Panc1 (cell line): ENCODE measurements around the gene CDKAL1. TPM values are rescaled to one million over a fixed set of nuclear protein-coding genes. Genes with fewer than 3 reads are reported as not detected.
"Not testable (repeated sequence)": the region's sequence is repeated elsewhere in the genome, so short reads cannot be mapped to it uniquely, and the experiment has no call there.

Experiments
- ATAC-seq: fragments of 200-7000 bp; cut with Tn5 transposase; 2 replicates; pipeline ENCODE4 v1.9.1; 2020; ENCODE audit warnings: mild to moderate bottlenecking, moderate library complexity
- BruUV-seq: library from RNA; stranded (reverse); fragments of 400-500 nt; replicated peaks from 2 replicates; lab custom pipeline; 2021; lab: Mats Ljungman, UMichigan
- CTCF ChIA-PET: fragments of 300-600 bp; sonication (Branson Sonifier 250); formaldehyde crosslinking; loops from one replicate; lab custom pipeline; 2022; ENCODE audit warnings: antibody characterized with exemption; lab: Charles Lee
- POLR2A ChIA-PET: fragments of 300-600 bp; sonication (Branson Sonifier 250); formaldehyde crosslinking; loops from one replicate; lab custom pipeline; 2022; ENCODE audit warnings: antibody characterized with exemption; lab: Charles Lee
- DNase-seq: peaks from one replicate; pipeline ENCODE4 v3.0.0-alpha.2; 2010; ENCODE audit warnings: low read depth, low spot score
- H3K27ac ChIP-seq: 2 replicates; pipeline ENCODE4 v1.5.1; 2011; ENCODE audit warnings: mild to moderate bottlenecking, low read length, inconsistent platforms
- H3K27me3 ChIP-seq: fragments of 200-500 bp; sonication (Bioruptor generic); 2 replicates; pipeline ENCODE4 v1.6.0; 2014; ENCODE audit warnings: low read length, inconsistent platforms; ENCODE audit not compliant: control insufficient read depth, insufficient read depth
- H3K36me3 ChIP-seq: fragments of 200-500 bp; sonication (Bioruptor generic); 2 replicates; pipeline ENCODE4 v1.5.1; 2014; ENCODE audit warnings: inconsistent platforms, mild to moderate bottlenecking, low read length, moderate library complexity; ENCODE audit not compliant: control insufficient read depth, insufficient read depth
- H3K4me1 ChIP-seq: 2 replicates; pipeline ENCODE4 v1.5.1; 2011; ENCODE audit warnings: inconsistent platforms, mild to moderate bottlenecking, low read length, moderate library complexity; ENCODE audit not compliant: control insufficient read depth, insufficient read depth
- H3K4me3 ChIP-seq, 2 experiments: 2 replicates each; pipeline ENCODE4 v1.5.1; 2011 to 2012; ENCODE audit warnings: low read depth in 2 of 2, low read length in 2 of 2, mild to moderate bottlenecking in 2 of 2, inconsistent platforms in 1 of 2, moderate library complexity in 1 of 2
- H3K9me3 ChIP-seq: fragments of 200-500 bp; sonication (Bioruptor generic); 2 replicates; pipeline ENCODE4 v1.5.1; 2014; ENCODE audit warnings: low read depth, mild to moderate bottlenecking, inconsistent platforms, low read length, moderate library complexity; ENCODE audit not compliant: control insufficient read depth, insufficient read depth
- CTCF ChIP-seq: fragments of 450-650 bp; IDR thresholded peaks from 2 replicates; pipeline ENCODE4 v1.5.1; 2017; ENCODE audit warnings: mild to moderate bottlenecking
- POLR2AphosphoS5 ChIP-seq: IDR thresholded peaks from 2 replicates; pipeline ENCODE4 v1.6.1; 2012; ENCODE audit warnings: mild to moderate bottlenecking, low read depth, low read length, moderate library complexity
- REST ChIP-seq, 2 experiments: IDR thresholded peaks; 2 replicates each; pipeline ENCODE4 v1.6.1; 2011 to 2012; ENCODE audit warnings: low read depth in 2 of 2, control low read depth in 1 of 2, low read length in 1 of 2, mild to moderate bottlenecking in 1 of 2, moderate library complexity in 1 of 2; ENCODE audit not compliant: insufficient read depth in 1 of 2
- SIN3A ChIP-seq: IDR thresholded peaks from 2 replicates; pipeline ENCODE4 v1.6.1; 2012; ENCODE audit warnings: low read depth, mild to moderate bottlenecking, low read length, moderate library complexity, borderline replicate concordance; ENCODE audit not compliant: insufficient read depth
- TCF7L2 ChIP-seq: IDR thresholded peaks from 2 replicates; pipeline ENCODE4 v1.6.1; 2011; ENCODE audit warnings: mild to moderate bottlenecking, low read depth, low read length, inconsistent platforms
- in situ Hi-C: cut with HindIII; loops from 2 replicates; pipeline ENCODE4 v1.10.0; 2016; ENCODE audit warnings: low sequenced_read_pairs, low pct_unique_long_range_greater_than_20kb
- intact Hi-C: fragments of 100-400 bp; cut with micrococcal nuclease; formaldehyde crosslinking; loops from one replicate; pipeline ENCODE4 v1.10.0; 2022; ENCODE audit not compliant: unreplicated experiment
- total RNA-seq: library from RNA; stranded (reverse); gene quantifications from one replicate; pipeline ENCODE4 v1.2.1, GENCODE V29; 2021; ENCODE audit not compliant: unreplicated experiment

The CDKAL1 gene
- total RNA-seq, 1 experiment from 2014 or later = 14.5 TPM

- in situ Hi-C loops = no loop called here
- H3K27me3 ChIP-seq = no peaks in the 10 kb centered on the region
- BruUV-seq = no TSS peak
These were observed 185.7 kb downstream of the CDKAL1 start for GRCh38 chr6:20719980-20720379.

GRCh38 chr6:20721121-20721520, 186.9 kb downstream of the CDKAL1 start:
- POLR2A ChIA-PET, H3K36me3 ChIP-seq, ATAC-seq, H3K4me1 ChIP-seq, H3K9me3 ChIP-seq, in situ Hi-C loops, H3K4me3 ChIP-seq, intact Hi-C loops, CTCF ChIA-PET, H3K27me3 ChIP-seq, BruUV-seq, DNase-seq, H3K27ac ChIP-seq: not testable (repeated sequence)

More at GRCh38 chr6:20719980-20720379, 185.7 kb downstream of the CDKAL1 start:
- Histone ChIP-seq H3K27ac (no peak overlapping the region), H3K36me3 (no peaks in the 10 kb centered on the region), H3K4me3 (no peak overlapping the region), H3K9me3 (no peaks in the 10 kb centered on the region), H3K4me1 (no peaks in the 10 kb centered on the region)
- no peak for DNase-seq
- POLR2A ChIA-PET = no interaction called here
- intact Hi-C loops = no loop called here
- ATAC-seq = no peak
- CTCF ChIA-PET = no interaction called here
- no peak; the same call in 1 of the 2 replicates for TF ChIP-seq CTCF
- TF ChIP-seq POLR2AphosphoS5 = no peak
- TF ChIP-seq SIN3A = no peak
- TF ChIP-seq TCF7L2 = no peak
- no peak for TF ChIP-seq REST (IDR thresholded peaks at IDR 0.05; ENCODE audit: insufficient read depth in 1 of 2, low read depth in 2 of 2, low read length in 1 of 2)

- intact Hi-C loops (no loop called here), in situ Hi-C loops (no loop called here)
- BruUV-seq = no TSS peak
- Histone ChIP-seq H3K9me3 (no peaks in the 10 kb centered on the region), H3K36me3 (no peaks in the 10 kb centered on the region), H3K27ac (no peak overlapping the region), H3K4me1 (no peaks in the 10 kb centered on the region), H3K27me3 (no peaks in the 10 kb centered on the region), H3K4me3 (no peak overlapping the region)
- ATAC-seq (no peak), DNase-seq (no peak)
- ChIA-PET POLR2A (no interaction called here), CTCF (no interaction called here)
- TF ChIP-seq POLR2AphosphoS5 (no peak), TCF7L2 (no peak), SIN3A (no peak), REST (IDR thresholded peaks at IDR 0.05; ENCODE audit: insufficient read depth in 1 of 2, low read depth in 2 of 2, low read length in 1 of 2) (no peak), CTCF (no peak)
These were observed 188.2 kb downstream of the CDKAL1 start for GRCh38 chr6:20722455-20722854.
